GM12878 (cell line): ENCODE data around the gene SNCA. TPM values are rescaled to one million over a fixed set of nuclear protein-coding genes. Genes with fewer than 3 reads are reported as not detected.

Experiments
- JUNB ChIP-seq: IDR thresholded peaks from 2 replicates; pipeline ENCODE4 v1.6.1; 2016; ENCODE audit warnings: antibody characterized with exemption, mild to moderate bottlenecking
- RAD51 ChIP-seq: fragments of 450-650 bp; IDR thresholded peaks from 2 replicates; pipeline ENCODE4 v1.6.1; 2016; ENCODE audit warnings: moderate library complexity, mild to moderate bottlenecking, inconsistent platforms
- TARDBP ChIP-seq: IDR thresholded peaks from 2 replicates; pipeline ENCODE4 v1.6.1; 2016; ENCODE audit warnings: borderline replicate concordance
- polyA plus RNA-seq, 11 experiments: library from polyadenylated mRNA; depleted of rRNA in 4 of 11; unstranded in 6 of 11; stranded (reverse) in 5 of 11; fragments of >200 nt; fragmentation: Nextera tagmentation in 4 of 11; fragmentation: Illumina TruSeq in 1 of 11; extraction: Ambion mirVana in 4 of 11; extraction: Trizol in 1 of 11; gene quantifications; 1 replicate in 1 of 11; 2 replicates in 10 of 11; pipeline versions ENCODE4 v1.2.1 to v1.2.3, GENCODE V29; 2011 to 2016; ENCODE audit warnings: inconsistent platforms in 2 of 11, missing spikeins in 2 of 11, low read depth in 1 of 11
- total RNA-seq, 4 experiments: library from RNA; depleted of rRNA in 3 of 4; stranded (reverse); fragments of >200 nt in 3 of 4; fragmentation: Illumina TruSeq in 1 of 4; extraction: Trizol in 1 of 4; gene quantifications; 2 replicates each; pipeline versions ENCODE4 v1.2.1 to v1.2.3, GENCODE V29; 2013 to 2021
- TF ChIP-seq, protein P1 (sequence below): IDR thresholded peaks from 2 replicates; pipeline ENCODE4 v1.6.1; 2012; ENCODE audit warnings: low read depth, low read length, improper control_type of control experiment
- TF ChIP-seq, protein P2 (sequence below): fragments of 450-650 bp; IDR thresholded peaks from 2 replicates; pipeline ENCODE4 v1.6.1; 2017; ENCODE audit warnings: low read depth, mild to moderate bottlenecking, moderate library complexity
- TF ChIP-seq, protein P3 (sequence below): fragments of 450-650 bp; IDR thresholded peaks from 2 replicates; pipeline ENCODE4 v1.6.1; 2014; ENCODE audit warnings: mild to moderate bottlenecking
- TF ChIP-seq, protein P4 (sequence below): IDR thresholded peaks from 2 replicates; pipeline ENCODE4 v1.6.1; 2011; ENCODE audit warnings: borderline replicate concordance, low read depth, mild to moderate bottlenecking, moderate library complexity, low read length; ENCODE audit not compliant: insufficient read depth, poor library complexity, severe bottlenecking

The SNCA gene
- total and polyA plus RNA-seq, 10 of the 15 experiments (the other 5 are each of a cell fraction or from before 2014, with no cell fraction given) = 0.22 TPM; not detected in 9

DNA sequence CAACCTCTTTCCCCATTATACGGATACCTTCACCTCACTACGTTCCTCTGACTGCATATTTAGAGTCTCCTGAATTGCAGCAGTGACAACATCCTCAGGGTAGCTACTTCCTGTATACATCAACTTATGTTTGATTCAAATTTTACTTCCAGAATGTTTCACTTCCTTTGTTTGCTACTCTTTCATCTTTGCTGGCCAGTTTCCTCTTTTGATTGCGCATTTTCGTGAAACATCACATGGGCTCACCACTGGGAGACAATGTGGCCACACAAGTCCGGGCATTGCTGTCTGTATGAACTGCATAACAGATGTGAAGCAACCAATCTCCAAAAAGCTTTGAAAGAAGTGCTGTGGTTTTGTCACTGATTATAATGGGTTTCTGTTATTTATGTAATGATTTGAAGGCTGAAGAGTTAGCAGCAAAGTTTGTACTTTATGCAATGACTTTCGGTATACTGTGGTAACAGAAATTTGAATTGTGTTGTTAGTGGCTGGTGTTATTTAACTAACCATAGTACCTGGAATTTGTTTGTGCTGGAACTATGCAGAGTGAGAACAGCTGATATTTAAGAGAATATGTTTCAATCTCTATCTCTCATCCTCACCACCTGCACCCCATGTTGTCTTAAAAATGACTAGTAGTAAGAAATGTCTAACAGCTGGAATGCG lies 7.4 kb downstream of the SNCA start (continued):
- TF ChIP-seq, protein P1, sequence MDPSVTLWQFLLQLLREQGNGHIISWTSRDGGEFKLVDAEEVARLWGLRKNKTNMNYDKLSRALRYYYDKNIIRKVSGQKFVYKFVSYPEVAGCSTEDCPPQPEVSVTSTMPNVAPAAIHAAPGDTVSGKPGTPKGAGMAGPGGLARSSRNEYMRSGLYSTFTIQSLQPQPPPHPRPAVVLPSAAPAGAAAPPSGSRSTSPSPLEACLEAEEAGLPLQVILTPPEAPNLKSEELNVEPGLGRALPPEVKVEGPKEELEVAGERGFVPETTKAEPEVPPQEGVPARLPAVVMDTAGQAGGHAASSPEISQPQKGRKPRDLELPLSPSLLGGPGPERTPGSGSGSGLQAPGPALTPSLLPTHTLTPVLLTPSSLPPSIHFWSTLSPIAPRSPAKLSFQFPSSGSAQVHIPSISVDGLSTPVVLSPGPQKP = no peak
- TF ChIP-seq TARDBP (no peak), RAD51 (peak; percentile 71), JUNB (no peak)
- TF ChIP-seq, protein P2, sequence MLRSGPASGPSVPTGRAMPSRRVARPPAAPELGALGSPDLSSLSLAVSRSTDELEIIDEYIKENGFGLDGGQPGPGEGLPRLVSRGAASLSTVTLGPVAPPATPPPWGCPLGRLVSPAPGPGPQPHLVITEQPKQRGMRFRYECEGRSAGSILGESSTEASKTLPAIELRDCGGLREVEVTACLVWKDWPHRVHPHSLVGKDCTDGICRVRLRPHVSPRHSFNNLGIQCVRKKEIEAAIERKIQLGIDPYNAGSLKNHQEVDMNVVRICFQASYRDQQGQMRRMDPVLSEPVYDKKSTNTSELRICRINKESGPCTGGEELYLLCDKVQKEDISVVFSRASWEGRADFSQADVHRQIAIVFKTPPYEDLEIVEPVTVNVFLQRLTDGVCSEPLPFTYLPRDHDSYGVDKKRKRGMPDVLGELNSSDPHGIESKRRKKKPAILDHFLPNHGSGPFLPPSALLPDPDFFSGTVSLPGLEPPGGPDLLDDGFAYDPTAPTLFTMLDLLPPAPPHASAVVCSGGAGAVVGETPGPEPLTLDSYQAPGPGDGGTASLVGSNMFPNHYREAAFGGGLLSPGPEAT = peak; percentile 35; the same call in 1 of the 2 replicates
- TF ChIP-seq, protein P3, sequence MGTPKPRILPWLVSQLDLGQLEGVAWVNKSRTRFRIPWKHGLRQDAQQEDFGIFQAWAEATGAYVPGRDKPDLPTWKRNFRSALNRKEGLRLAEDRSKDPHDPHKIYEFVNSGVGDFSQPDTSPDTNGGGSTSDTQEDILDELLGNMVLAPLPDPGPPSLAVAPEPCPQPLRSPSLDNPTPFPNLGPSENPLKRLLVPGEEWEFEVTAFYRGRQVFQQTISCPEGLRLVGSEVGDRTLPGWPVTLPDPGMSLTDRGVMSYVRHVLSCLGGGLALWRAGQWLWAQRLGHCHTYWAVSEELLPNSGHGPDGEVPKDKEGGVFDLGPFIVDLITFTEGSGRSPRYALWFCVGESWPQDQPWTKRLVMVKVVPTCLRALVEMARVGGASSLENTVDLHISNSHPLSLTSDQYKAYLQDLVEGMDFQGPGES = no peak
- TF ChIP-seq, protein P4, sequence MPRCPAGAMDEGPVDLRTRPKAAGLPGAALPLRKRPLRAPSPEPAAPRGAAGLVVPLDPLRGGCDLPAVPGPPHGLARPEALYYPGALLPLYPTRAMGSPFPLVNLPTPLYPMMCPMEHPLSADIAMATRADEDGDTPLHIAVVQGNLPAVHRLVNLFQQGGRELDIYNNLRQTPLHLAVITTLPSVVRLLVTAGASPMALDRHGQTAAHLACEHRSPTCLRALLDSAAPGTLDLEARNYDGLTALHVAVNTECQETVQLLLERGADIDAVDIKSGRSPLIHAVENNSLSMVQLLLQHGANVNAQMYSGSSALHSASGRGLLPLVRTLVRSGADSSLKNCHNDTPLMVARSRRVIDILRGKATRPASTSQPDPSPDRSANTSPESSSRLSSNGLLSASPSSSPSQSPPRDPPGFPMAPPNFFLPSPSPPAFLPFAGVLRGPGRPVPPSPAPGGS = no peak
- TF ChIP-seq, all 136 proteins: peak for 14
